H9 (cell line): ENCODE data around the gene JSRP1. TPM values are rescaled to one million over a fixed set of nuclear protein-coding genes. Genes with fewer than 3 reads are reported as not detected.
A peak's percentile ranks its signal among the peaks of the same experiment; 100 is the strongest.

Source experiments
- DNase-seq: peaks from one replicate; pipeline ENCODE4 v3.0.0-alpha.2; 2017
- H2AFZ ChIP-seq: one replicate; pipeline ENCODE4 v1.6.1; 2013; ENCODE audit warnings: mild to moderate bottlenecking, low read length, control low read depth, moderate library complexity
- H2AK5ac ChIP-seq: 2 replicates; pipeline ENCODE4 v1.6.1; 2013; ENCODE audit warnings: low read length, control low read depth, mixed read lengths; ENCODE audit not compliant: insufficient read length
- H2BK120ac ChIP-seq: one replicate; pipeline ENCODE4 v1.6.1; 2013; ENCODE audit warnings: low read depth, mild to moderate bottlenecking, low read length, control low read depth, inconsistent platforms; ENCODE audit not compliant: poor library complexity, severe bottlenecking
- H2BK12ac ChIP-seq: 2 replicates; pipeline ENCODE4 v1.6.1; 2013; ENCODE audit warnings: low read length, control low read depth, mixed read lengths, low read depth; ENCODE audit not compliant: insufficient read length
- H2BK15ac ChIP-seq: 2 replicates; pipeline ENCODE4 v1.6.1; 2013; ENCODE audit warnings: low read depth, low read length, control low read depth
- H2BK20ac ChIP-seq: one replicate; pipeline ENCODE4 v1.6.1; 2013; ENCODE audit warnings: low read depth, mild to moderate bottlenecking, low read length, control low read depth, inconsistent platforms; ENCODE audit not compliant: poor library complexity, severe bottlenecking
- H2BK5ac ChIP-seq: 2 replicates; pipeline ENCODE4 v1.6.1; 2013; ENCODE audit warnings: low read length, control low read depth, mixed read lengths; ENCODE audit not compliant: insufficient read length
- H3K14ac ChIP-seq: 2 replicates; pipeline ENCODE4 v1.6.1; 2013; ENCODE audit warnings: low read length, control low read depth; ENCODE audit not compliant: insufficient read depth
- H3K18ac ChIP-seq: 2 replicates; pipeline ENCODE4 v1.6.1; 2013; ENCODE audit warnings: low read depth, mild to moderate bottlenecking, mixed read lengths, low read length, control low read depth; ENCODE audit not compliant: insufficient read length
- H3K23ac ChIP-seq: 2 replicates; pipeline ENCODE4 v1.6.1; 2013; ENCODE audit warnings: low read length, control low read depth, mixed read lengths, low read depth; ENCODE audit not compliant: insufficient read length
- H3K23me2 ChIP-seq: 2 replicates; pipeline ENCODE4 v1.6.1; 2013; ENCODE audit warnings: low read depth, mild to moderate bottlenecking, mixed read lengths, low read length, control low read depth; ENCODE audit not compliant: insufficient read length, poor library complexity, severe bottlenecking
- H3K27ac ChIP-seq: 2 replicates; pipeline ENCODE4 v1.5.1; 2013; ENCODE audit warnings: low read length, control low read depth, mixed read lengths, low read depth; ENCODE audit not compliant: insufficient read length
- H3K27me3 ChIP-seq: 2 replicates; pipeline ENCODE4 v1.6.1; 2013; ENCODE audit warnings: low read length, control low read depth, inconsistent platforms; ENCODE audit not compliant: insufficient read depth
- H3K4ac ChIP-seq: 2 replicates; pipeline ENCODE4 v1.6.1; 2013; ENCODE audit warnings: low read depth, mild to moderate bottlenecking, control low read depth, inconsistent platforms, low read length, moderate library complexity
- H3K4me1 ChIP-seq: 2 replicates; pipeline ENCODE4 v1.6.1; 2013; ENCODE audit warnings: low read length, control low read depth, inconsistent platforms; ENCODE audit not compliant: insufficient read depth
- H3K4me2 ChIP-seq: 2 replicates; pipeline ENCODE4 v1.6.1; 2013; ENCODE audit warnings: low read length, control low read depth, mixed read lengths; ENCODE audit not compliant: insufficient read length, insufficient read depth
- H3K56ac ChIP-seq: 2 replicates; pipeline ENCODE4 v1.6.1; 2013; ENCODE audit warnings: low read depth, mild to moderate bottlenecking, mixed read lengths, low read length, control low read depth; ENCODE audit not compliant: insufficient read length
- H3K79me1 ChIP-seq: 2 replicates; pipeline ENCODE4 v1.6.1; 2013; ENCODE audit warnings: low read depth, mild to moderate bottlenecking, moderate library complexity, low read length, control low read depth, inconsistent platforms; ENCODE audit not compliant: insufficient read depth, poor library complexity, severe bottlenecking
- H3K79me2 ChIP-seq: 2 replicates; pipeline ENCODE4 v1.6.1; 2013; ENCODE audit warnings: low read length, control low read depth, inconsistent platforms; ENCODE audit not compliant: insufficient read depth
- H3K9ac ChIP-seq: 2 replicates; pipeline ENCODE4 v1.6.1; 2013; ENCODE audit warnings: low read length, control low read depth, mixed read lengths; ENCODE audit not compliant: insufficient read length; ENCODE audit errors: extremely low read depth
- H3K9me3 ChIP-seq: one replicate; pipeline ENCODE4 v1.6.1; 2013; ENCODE audit warnings: low read depth, low read length, inconsistent platforms; ENCODE audit not compliant: control insufficient read depth
- H3T11ph ChIP-seq: one replicate; pipeline ENCODE4 v1.6.1; 2013; ENCODE audit warnings: mild to moderate bottlenecking, low read length, control low read depth, inconsistent platforms
- H4K20me1 ChIP-seq: one replicate; pipeline ENCODE4 v1.6.1; 2013; ENCODE audit not compliant: control insufficient read depth, insufficient read length, insufficient read depth
- H4K5ac ChIP-seq: 2 replicates; pipeline ENCODE4 v1.6.1; 2013; ENCODE audit warnings: low read depth, mild to moderate bottlenecking, mixed read lengths, low read length, control low read depth; ENCODE audit not compliant: insufficient read length
- H4K8ac ChIP-seq: replicated peaks from 2 replicates; pipeline ENCODE4 v1.6.1; 2013; ENCODE audit warnings: low read length, control low read depth, mixed read lengths, low read depth; ENCODE audit not compliant: insufficient read length
- H4K91ac ChIP-seq: 2 replicates; pipeline ENCODE4 v1.6.1; 2013; ENCODE audit warnings: low read depth, mild to moderate bottlenecking, moderate library complexity, mixed read lengths, low read length, control low read depth; ENCODE audit not compliant: insufficient read length
- H3K27ac Mint-ChIP-seq, 3 experiments: 2 replicates in 2 of 3; 3 replicates in 1 of 3; pipeline ENCODE4 v1.8.0; 2020 to 2021; ENCODE audit warnings: mixed read lengths in 3 of 3, mild to moderate bottlenecking in 1 of 3, moderate library complexity in 1 of 3
- H3K27me3 Mint-ChIP-seq: 2 replicates; pipeline ENCODE4 v1.8.0; 2021; ENCODE audit warnings: low read depth, mild to moderate bottlenecking, moderate library complexity, mixed read lengths
- H3K36me3 Mint-ChIP-seq, 3 experiments: 2 replicates in 2 of 3; 3 replicates in 1 of 3; pipeline ENCODE4 v1.8.0; 2020 to 2021; ENCODE audit warnings: low read depth in 3 of 3, mixed read lengths in 3 of 3; ENCODE audit not compliant: insufficient read depth in 1 of 3
- H3K4me1 Mint-ChIP-seq, 2 experiments: 2 replicates each; pipeline ENCODE4 v1.8.0; 2020; ENCODE audit warnings: mixed read lengths in 2 of 2
- H3K4me3 Mint-ChIP-seq, 2 experiments: 2 replicates in 1 of 2; 3 replicates in 1 of 2; pipeline ENCODE4 v1.8.0; 2020 to 2021; ENCODE audit warnings: mild to moderate bottlenecking in 2 of 2, mixed read lengths in 2 of 2, moderate library complexity in 1 of 2
- H3K9me3 Mint-ChIP-seq, 2 experiments: 2 replicates in 1 of 2; 3 replicates in 1 of 2; pipeline ENCODE4 v1.8.0; 2020; ENCODE audit warnings: mild to moderate bottlenecking in 2 of 2, mixed read lengths in 2 of 2, moderate library complexity in 1 of 2
- CTCF ChIP-seq: fragments of 200-600 bp; sonication (generic); conservative IDR thresholded peaks from 3 replicates; pipeline ENCODE4 v1.8.0; 2021; ENCODE audit warnings: antibody characterized with exemption, mild to moderate bottlenecking
- WGBS: extraction: QIAGEN DNeasy Blood & Tissue Kit; methylation state at CpG from one replicate; pipeline ENCODE4 v1.1.7; 2013; ENCODE audit warnings: missing lambda C conversion rate, low lambda C conversion rate, mixed read lengths; ENCODE audit not compliant: insufficient read length; ENCODE audit errors: extremely low coverage; 5-methylcytosine and 5-hydroxymethylcytosine counted together
- total RNA-seq: library from RNA; stranded (reverse); gene quantifications from 2 replicates; pipeline ENCODE4 v1.2.1, GENCODE V29; 2021

JSRP1 gene
- total RNA-seq, 1 experiment from 2014 or later, result 0.90 TPM

DNA sequence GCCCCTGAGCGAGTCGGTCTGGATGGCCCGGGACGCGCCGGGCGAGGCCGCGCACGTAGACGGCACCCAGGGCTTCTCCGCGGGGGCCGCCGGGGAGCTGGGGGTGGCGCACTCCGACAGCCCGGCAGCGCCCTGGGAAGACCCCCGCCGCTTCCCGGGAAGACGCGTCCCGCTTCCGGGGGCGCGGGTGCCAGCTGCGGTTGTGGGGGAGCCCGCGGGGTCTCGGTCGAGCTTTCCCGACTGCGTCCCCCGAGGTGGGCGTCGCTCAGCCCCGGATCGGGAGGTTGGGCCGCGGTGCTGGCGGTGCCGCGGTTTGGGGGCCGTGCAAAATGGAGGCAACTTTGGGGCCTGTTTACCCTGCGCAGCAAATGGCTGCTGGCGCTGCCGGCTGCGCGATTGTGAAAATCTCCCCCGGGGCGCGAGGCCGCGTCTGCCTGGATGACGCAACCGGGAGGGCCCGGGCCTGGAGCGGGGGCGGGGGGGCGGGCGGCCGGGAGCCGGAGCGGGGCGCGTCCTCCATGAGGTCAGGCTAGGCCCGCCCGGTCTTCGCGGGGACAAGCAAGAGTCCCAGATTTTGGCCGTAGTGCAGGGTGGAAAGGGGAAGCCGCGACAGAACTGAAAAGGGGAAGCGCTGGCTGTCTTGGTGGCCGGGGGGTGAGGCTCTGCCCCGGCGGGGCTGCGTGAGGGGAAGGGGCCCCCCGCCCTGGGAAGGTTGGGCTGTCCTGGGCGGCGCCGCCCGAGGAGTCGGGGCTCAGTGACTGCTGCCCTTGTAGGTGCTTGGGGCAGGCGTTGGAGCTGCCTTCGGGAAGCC lies 14.4 kb upstream of the JSRP1 start:
- Histone ChIP-seq H3T11ph (no peak overlapping the region), H4K91ac (no peak overlapping the region), H2BK120ac (no peak overlapping the region), H2BK15ac (no peak overlapping the region), H3K4me1 (0 out of 2 replicates have a peak, but pooled peaks cover 2% of the 10 kb centered on the region), H3K56ac (no peak overlapping the region), H3K79me1 (no peaks in the 10 kb centered on the region), H3K4me2 (peak overlapping the region; percentile 61), H3K27ac (no peak overlapping the region), H4K20me1 (peaks cover 2% of the 10 kb centered on the region), H4K5ac (no peak overlapping the region), H3K14ac (peak overlapping the region; percentile 97), H2AK5ac (no peak overlapping the region), H3K4ac (no peak overlapping the region), H2BK12ac (no peak overlapping the region), H3K23me2 (peaks cover 4% of the 10 kb centered on the region), H3K79me2 (peaks cover 24% of the 10 kb centered on the region; the same call in 1 of the 2 replicates), H3K23ac (no peak overlapping the region), H2BK5ac (no peak overlapping the region), H3K9me3 (no peaks in the 10 kb centered on the region), H3K9ac (peak overlapping the region; percentile 99), H3K18ac (peak overlapping the region; percentile 52), H2AFZ (no peak overlapping the region), H2BK20ac (no peak overlapping the region), H3K27me3 (no peaks in the 10 kb centered on the region), H4K8ac (no peak overlapping the region)
- DNase-seq, result no peak
- Mint-ChIP-seq H3K4me3 (peak overlapping the region; percentile 91 to 97), H3K4me1 (peaks cover 22 to 36% of the 10 kb centered on the region in 2 experiments), H3K27me3 (peaks cover 8% of the 10 kb centered on the region), H3K27ac (peak overlapping the region in 1 of 3 experiments; percentile 83; a peak in 2 of 7 replicates), H3K9me3 (no peaks in the 10 kb centered on the region; a peak in 3 of 5 replicates), H3K36me3 (peaks cover 21 to 42% (median 28%) of the 10 kb centered on the region in 3 experiments)
- TF ChIP-seq CTCF, result no peak
- no CpG with 5 or more reads among the region's 88 CpGs for WGBS
